ENCODE results near the gene ERICH4.
"Not testable (repeated sequence)": the region's sequence is repeated elsewhere in the genome, so short reads cannot be mapped to it uniquely, and the experiment has no call there.

Gene ERICH4

GRCh38 chr19:41457241-41457640 lies 14.3 kb downstream of the ERICH4 start:
- H3K4me3 ChIP-seq (ENCODE audit: low read length), result no peak overlapping the region
- DNase-seq (ENCODE audit: low read depth), result no peak
- TF ChIP-seq CTCF (conservative IDR thresholded peaks at IDR 0.05; ENCODE audit: low read length), result no peak

GRCh38 chr19:41462497-41462896 lies 19.5 kb downstream of the ERICH4 start:
- no peak for TF ChIP-seq CTCF (conservative IDR thresholded peaks at IDR 0.05; ENCODE audit: low read length)
- no peak for DNase-seq (ENCODE audit: low read depth)
- H3K4me3 ChIP-seq (ENCODE audit: low read length), result no peak overlapping the region

GRCh38 chr19:41463257-41464256 lies 20.6 kb downstream of the ERICH4 start:
- not testable (repeated sequence) for H3K4me3 ChIP-seq (ENCODE audit: low read length); DNase-seq (ENCODE audit: low read depth)

- DNase-seq (ENCODE audit: low read depth), result no peak
- no peak for TF ChIP-seq CTCF (conservative IDR thresholded peaks at IDR 0.05; ENCODE audit: low read length)
- no peak overlapping the region for H3K4me3 ChIP-seq (ENCODE audit: low read length)
Measured at GRCh38 chr19:41476583-41476982, 33.6 kb downstream of the ERICH4 start.

GRCh38 chr19:41478171-41478570 lies 35.2 kb downstream of the ERICH4 start:
- no peak for TF ChIP-seq CTCF (conservative IDR thresholded peaks at IDR 0.05; ENCODE audit: low read length)
- H3K4me3 ChIP-seq (ENCODE audit: low read length), result no peak overlapping the region
- DNase-seq (ENCODE audit: low read depth), result no peak

- no peak for TF ChIP-seq CTCF (conservative IDR thresholded peaks at IDR 0.05; ENCODE audit: low read length)
- H3K4me3 ChIP-seq (ENCODE audit: low read length), result no peak overlapping the region
- DNase-seq (ENCODE audit: low read depth), result no peak
Measured at GRCh38 chr19:41478875-41479756, 36.2 kb downstream of the ERICH4 start.

- no peak for TF ChIP-seq CTCF (conservative IDR thresholded peaks at IDR 0.05; ENCODE audit: low read length)
- DNase-seq (ENCODE audit: low read depth), result no peak
- H3K4me3 ChIP-seq (ENCODE audit: low read length), result no peak overlapping the region
Measured at GRCh38 chr19:41479757-41480191, 36.8 kb downstream of the ERICH4 start.
